HepG2 (cell line): ENCODE measurements around the gene GRAMD4. TPM values are rescaled to one million over a fixed set of nuclear protein-coding genes. Genes with fewer than 3 reads are reported as not detected.

Experiments
- CAMTA2 ChIP-seq: sonication (generic); formaldehyde crosslinking; IDR thresholded peaks from 2 replicates; pipeline ENCODE4 v1.4.0; 2020; ENCODE audit warnings: mild to moderate bottlenecking, missing genetic modification reagents, borderline replicate concordance
- FOXC1 ChIP-seq: sonication (generic); formaldehyde crosslinking; IDR thresholded peaks from 2 replicates; pipeline ENCODE4 v1.8.0; 2022; ENCODE audit warnings: mild to moderate bottlenecking, missing genetic modification reagents, borderline replicate concordance
- HNF4G ChIP-seq, 2 experiments: sonication (generic) in 1 of 2; formaldehyde crosslinking in 1 of 2; IDR thresholded peaks; 2 replicates each; pipeline versions ENCODE4 v1.4.0 to v1.6.1; 2011 to 2020; ENCODE audit warnings: borderline replicate concordance in 2 of 2, low read depth in 2 of 2, mild to moderate bottlenecking in 2 of 2, low read length in 1 of 2, missing genetic modification reagents in 1 of 2, moderate library complexity in 1 of 2
- NFIC ChIP-seq: IDR thresholded peaks from 2 replicates; pipeline ENCODE4 v1.6.1; 2012; ENCODE audit warnings: mild to moderate bottlenecking, low read length, inconsistent platforms
- NFKBIZ ChIP-seq: IDR thresholded peaks from 2 replicates; pipeline ENCODE4 v1.6.1; 2018; ENCODE audit warnings: missing genetic modification reagents, missing compliant biosample characterization
- RFX5 ChIP-seq: IDR thresholded peaks from 2 replicates; pipeline ENCODE4 v1.6.1; 2011; ENCODE audit warnings: low read depth, low read length, improper control_type of control experiment
- SPEN ChIP-seq: sonication (generic); formaldehyde crosslinking; IDR thresholded peaks from 2 replicates; pipeline ENCODE4 v1.5.1; 2020; ENCODE audit warnings: low read depth, mild to moderate bottlenecking, missing genetic modification reagents
- SSRP1 ChIP-seq: IDR thresholded peaks from 2 replicates; pipeline ENCODE4 v1.6.1; 2016; ENCODE audit warnings: control low read depth
- TBX3 ChIP-seq: fragments of 450-650 bp; IDR thresholded peaks from 2 replicates; pipeline ENCODE4 v1.6.1; 2017; ENCODE audit warnings: antibody characterized with exemption, mild to moderate bottlenecking, inconsistent platforms, borderline replicate concordance
- THYN1 ChIP-seq: sonication (generic); formaldehyde crosslinking; IDR thresholded peaks from 2 replicates; pipeline ENCODE4 v1.8.1; 2023; ENCODE audit warnings: low read depth, mild to moderate bottlenecking, moderate library complexity, missing genetic modification reagents, borderline replicate concordance
- ZBTB38 ChIP-seq: sonication (generic); formaldehyde crosslinking; IDR thresholded peaks from 2 replicates; pipeline ENCODE4 v1.5.1; 2020; ENCODE audit warnings: mild to moderate bottlenecking, missing genetic modification reagents
- ZNF180 ChIP-seq: sonication (generic); formaldehyde crosslinking; IDR thresholded peaks from 2 replicates; pipeline ENCODE4 v1.4.0; 2020; ENCODE audit warnings: low read depth, missing genetic modification reagents, borderline replicate concordance
- ZNF354B ChIP-seq: sonication (generic); formaldehyde crosslinking; IDR thresholded peaks from 2 replicates; pipeline ENCODE4 v1.8.0; 2022; ENCODE audit warnings: mild to moderate bottlenecking, missing genetic modification reagents
- ZNF598 ChIP-seq: sonication (generic); formaldehyde crosslinking; IDR thresholded peaks from 2 replicates; pipeline ENCODE4 v1.5.1; 2020; ENCODE audit warnings: mild to moderate bottlenecking, missing genetic modification reagents, borderline replicate concordance
- ZNF891 ChIP-seq: sonication (generic); formaldehyde crosslinking; IDR thresholded peaks from 2 replicates; pipeline ENCODE4 v1.5.0; 2020; ENCODE audit warnings: mild to moderate bottlenecking, missing genetic modification reagents
- ZSCAN21 ChIP-seq: sonication (generic); formaldehyde crosslinking; IDR thresholded peaks from 2 replicates; pipeline ENCODE4 v1.8.0; 2022; ENCODE audit warnings: mild to moderate bottlenecking, missing genetic modification reagents, moderate library complexity, borderline replicate concordance
- polyA plus RNA-seq, 8 experiments: library from polyadenylated mRNA; depleted of rRNA in 3 of 8; stranded (reverse) in 7 of 8; unstranded in 1 of 8; fragments of >200 nt; fragmentation: Illumina TruSeq in 4 of 8; extraction: Trizol in 4 of 8; gene quantifications; 2 replicates each; pipeline versions ENCODE4 v1.2.1 to v1.2.3, GENCODE V29; 2011 to 2016; ENCODE audit warnings: low read depth in 4 of 8, missing spikeins in 1 of 8, mixed read lengths in 1 of 8; ENCODE audit not compliant: insufficient read depth in 1 of 8
- total RNA-seq, 5 experiments: library from RNA; depleted of rRNA; stranded (reverse); fragments of >200 nt; fragmentation: Illumina TruSeq; extraction: Trizol; gene quantifications; 2 replicates each; pipeline ENCODE4 v1.2.3, GENCODE V29; 2016; ENCODE audit warnings: low read depth in 1 of 5
- TF ChIP-seq, protein P1 (sequence below): sonication (generic); formaldehyde crosslinking; IDR thresholded peaks from 2 replicates; pipeline ENCODE4 v1.8.1; 2023; ENCODE audit warnings: missing genetic modification reagents, inconsistent platforms, borderline replicate concordance
- TF ChIP-seq, protein P2 (sequence below): sonication (generic); formaldehyde crosslinking; IDR thresholded peaks from 2 replicates; pipeline ENCODE4 v1.4.0; 2020; ENCODE audit warnings: mild to moderate bottlenecking, missing genetic modification reagents, borderline replicate concordance
- TF ChIP-seq, protein P3 (sequence below): sonication (generic); formaldehyde crosslinking; IDR thresholded peaks from 2 replicates; pipeline ENCODE4 v1.9.0; 2021; ENCODE audit warnings: missing genetic modification reagents, borderline replicate concordance
- TF ChIP-seq, protein P4 (sequence below): sonication (generic); formaldehyde crosslinking; IDR thresholded peaks from 2 replicates; pipeline ENCODE4 v1.4.0; 2020; ENCODE audit warnings: missing genetic modification reagents

Gene GRAMD4
- total and polyA plus RNA-seq, 2 of the 13 experiments (the other 11 are each of a cell fraction or from before 2014, with no cell fraction given), result 15.2 to 15.7 TPM

DNA sequence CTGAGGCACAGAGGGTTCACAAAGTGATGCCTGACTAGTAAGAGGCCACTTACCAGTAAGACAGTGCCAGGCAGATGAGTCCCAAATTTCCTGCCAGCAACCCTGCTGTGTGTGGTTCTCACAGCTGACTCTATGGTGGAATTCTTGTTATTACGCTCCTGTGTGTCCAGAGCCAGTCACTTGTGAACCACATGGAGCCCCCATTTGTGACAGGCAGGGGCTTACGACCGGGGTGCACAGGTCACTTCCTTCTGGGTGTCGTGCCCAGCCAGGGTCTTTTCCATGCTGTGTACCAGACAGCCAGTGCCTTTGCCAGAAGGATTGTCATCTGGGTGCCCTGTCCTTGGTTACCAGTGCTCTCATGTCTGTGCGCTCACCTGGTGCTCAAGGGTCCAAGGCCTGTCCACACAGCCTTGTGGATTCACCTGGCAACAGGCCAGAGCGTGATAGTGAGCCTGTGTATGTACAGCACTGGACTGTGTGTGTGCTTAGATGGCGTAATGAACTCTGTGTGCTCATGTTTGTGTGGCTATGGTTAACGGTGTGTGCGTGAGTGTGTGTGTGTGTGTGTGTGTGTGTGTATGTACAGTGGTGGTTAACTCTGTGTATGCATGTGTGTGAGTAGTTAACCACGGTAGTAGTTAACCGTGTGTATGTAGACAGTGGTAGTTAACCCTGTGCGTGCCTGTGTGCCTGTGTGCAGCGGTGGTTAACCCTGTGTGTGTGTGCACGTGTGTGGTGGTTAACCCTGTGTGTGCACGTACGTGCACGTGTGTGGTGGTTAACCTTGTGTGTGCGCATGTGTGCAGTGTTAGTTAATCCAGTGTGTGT, 18.6 kb downstream of the GRAMD4 start (continued):
- TF ChIP-seq ZNF354B (CRISPR knock-in tag), result peak; percentile 72; the same call in 1 of the 2 replicates
- TF ChIP-seq SPEN (CRISPR knock-in tag), result 0 out of 2 replicates have a peak, but pooled peaks have one; percentile 41
- peak; percentile 83; the same call in 1 of the 2 replicates for TF ChIP-seq ZSCAN21 (CRISPR knock-in tag)
- peak; percentile 95 for TF ChIP-seq TBX3
- TF ChIP-seq NFIC, result peak; percentile 90
- TF ChIP-seq SSRP1 (CRISPR knock-in tag), result no peak
- no peak for TF ChIP-seq THYN1 (CRISPR knock-in tag)
- TF ChIP-seq, protein P1, sequence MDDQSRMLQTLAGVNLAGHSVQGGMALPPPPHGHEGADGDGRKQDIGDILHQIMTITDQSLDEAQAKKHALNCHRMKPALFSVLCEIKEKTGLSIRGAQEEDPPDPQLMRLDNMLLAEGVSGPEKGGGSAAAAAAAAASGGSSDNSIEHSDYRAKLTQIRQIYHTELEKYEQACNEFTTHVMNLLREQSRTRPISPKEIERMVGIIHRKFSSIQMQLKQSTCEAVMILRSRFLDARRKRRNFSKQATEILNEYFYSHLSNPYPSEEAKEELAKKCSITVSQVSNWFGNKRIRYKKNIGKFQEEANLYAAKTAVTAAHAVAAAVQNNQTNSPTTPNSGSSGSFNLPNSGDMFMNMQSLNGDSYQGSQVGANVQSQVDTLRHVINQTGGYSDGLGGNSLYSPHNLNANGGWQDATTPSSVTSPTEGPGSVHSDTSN (CRISPR knock-in tag), result no peak
- TF ChIP-seq ZBTB38 (CRISPR knock-in tag), result peak; percentile 98
- TF ChIP-seq, protein P2, sequence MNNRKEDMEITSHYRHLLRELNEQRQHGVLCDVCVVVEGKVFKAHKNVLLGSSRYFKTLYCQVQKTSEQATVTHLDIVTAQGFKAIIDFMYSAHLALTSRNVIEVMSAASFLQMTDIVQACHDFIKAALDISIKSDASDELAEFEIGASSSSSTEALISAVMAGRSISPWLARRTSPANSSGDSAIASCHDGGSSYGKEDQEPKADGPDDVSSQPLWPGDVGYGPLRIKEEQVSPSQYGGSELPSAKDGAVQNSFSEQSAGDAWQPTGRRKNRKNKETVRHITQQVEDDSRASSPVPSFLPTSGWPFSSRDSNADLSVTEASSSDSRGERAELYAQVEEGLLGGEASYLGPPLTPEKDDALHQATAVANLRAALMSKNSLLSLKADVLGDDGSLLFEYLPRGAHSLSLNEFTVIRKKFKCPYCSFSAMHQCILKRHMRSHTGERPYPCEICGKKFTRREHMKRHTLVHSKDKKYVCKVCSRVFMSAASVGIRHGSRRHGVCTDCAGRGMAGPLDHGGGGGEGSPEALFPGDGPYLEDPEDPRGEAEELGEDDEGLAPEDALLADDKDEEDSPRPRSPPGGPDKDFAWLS, result no peak
- TF ChIP-seq ZNF180, result no peak
- TF ChIP-seq NFKBIZ (CRISPR knock-in tag), result 0 out of 2 replicates have a peak, but pooled peaks have one; percentile 49
- TF ChIP-seq HNF4G (IDR thresholded peaks at IDR 0.05; ENCODE audit: borderline replicate concordance, low read depth, low read length), result peak; percentile 42; the same call in 1 of the 2 replicates
- peak; percentile 86 for TF ChIP-seq HNF4G (CRISPR knock-in tag; IDR thresholded peaks at IDR 0.05; ENCODE audit: borderline replicate concordance, low read depth)
- TF ChIP-seq, protein P3, sequence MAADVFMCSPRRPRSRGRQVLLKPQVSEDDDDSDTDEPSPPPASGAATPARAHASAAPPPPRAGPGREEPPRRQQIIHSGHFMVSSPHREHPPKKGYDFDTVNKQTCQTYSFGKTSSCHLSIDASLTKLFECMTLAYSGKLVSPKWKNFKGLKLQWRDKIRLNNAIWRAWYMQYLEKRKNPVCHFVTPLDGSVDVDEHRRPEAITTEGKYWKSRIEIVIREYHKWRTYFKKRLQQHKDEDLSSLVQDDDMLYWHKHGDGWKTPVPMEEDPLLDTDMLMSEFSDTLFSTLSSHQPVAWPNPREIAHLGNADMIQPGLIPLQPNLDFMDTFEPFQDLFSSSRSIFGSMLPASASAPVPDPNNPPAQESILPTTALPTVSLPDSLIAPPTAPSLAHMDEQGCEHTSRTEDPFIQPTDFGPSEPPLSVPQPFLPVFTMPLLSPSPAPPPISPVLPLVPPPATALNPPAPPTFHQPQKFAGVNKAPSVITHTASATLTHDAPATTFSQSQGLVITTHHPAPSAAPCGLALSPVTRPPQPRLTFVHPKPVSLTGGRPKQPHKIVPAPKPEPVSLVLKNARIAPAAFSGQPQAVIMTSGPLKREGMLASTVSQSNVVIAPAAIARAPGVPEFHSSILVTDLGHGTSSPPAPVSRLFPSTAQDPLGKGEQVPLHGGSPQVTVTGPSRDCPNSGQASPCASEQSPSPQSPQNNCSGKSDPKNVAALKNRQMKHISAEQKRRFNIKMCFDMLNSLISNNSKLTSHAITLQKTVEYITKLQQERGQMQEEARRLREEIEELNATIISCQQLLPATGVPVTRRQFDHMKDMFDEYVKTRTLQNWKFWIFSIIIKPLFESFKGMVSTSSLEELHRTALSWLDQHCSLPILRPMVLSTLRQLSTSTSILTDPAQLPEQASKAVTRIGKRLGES, result no peak
- TF ChIP-seq RFX5, result peak; percentile 59
- TF ChIP-seq, protein P4, sequence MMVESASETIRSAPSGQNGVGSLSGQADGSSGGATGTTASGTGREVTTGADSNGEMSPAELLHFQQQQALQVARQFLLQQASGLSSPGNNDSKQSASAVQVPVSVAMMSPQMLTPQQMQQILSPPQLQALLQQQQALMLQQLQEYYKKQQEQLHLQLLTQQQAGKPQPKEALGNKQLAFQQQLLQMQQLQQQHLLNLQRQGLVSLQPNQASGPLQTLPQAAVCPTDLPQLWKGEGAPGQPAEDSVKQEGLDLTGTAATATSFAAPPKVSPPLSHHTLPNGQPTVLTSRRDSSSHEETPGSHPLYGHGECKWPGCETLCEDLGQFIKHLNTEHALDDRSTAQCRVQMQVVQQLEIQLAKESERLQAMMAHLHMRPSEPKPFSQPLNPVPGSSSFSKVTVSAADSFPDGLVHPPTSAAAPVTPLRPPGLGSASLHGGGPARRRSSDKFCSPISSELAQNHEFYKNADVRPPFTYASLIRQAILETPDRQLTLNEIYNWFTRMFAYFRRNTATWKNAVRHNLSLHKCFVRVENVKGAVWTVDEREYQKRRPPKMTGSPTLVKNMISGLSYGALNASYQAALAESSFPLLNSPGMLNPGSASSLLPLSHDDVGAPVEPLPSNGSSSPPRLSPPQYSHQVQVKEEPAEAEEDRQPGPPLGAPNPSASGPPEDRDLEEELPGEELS (CRISPR knock-in tag), result peak; percentile 49; the same call in 1 of the 2 replicates
- peak; percentile 50; the same call in 1 of the 2 replicates for TF ChIP-seq CAMTA2 (CRISPR knock-in tag)
- 0 out of 2 replicates have a peak, but pooled peaks have one; percentile 46 for TF ChIP-seq ZNF598
- peak; percentile 77; the same call in 1 of the 2 replicates for TF ChIP-seq FOXC1 (CRISPR knock-in tag)
- TF ChIP-seq ZNF891 (CRISPR knock-in tag), result no peak
